ENCODE measurements around the gene SMARCD2. TPM values are rescaled to one million over a fixed set of nuclear protein-coding genes. Genes with fewer than 3 reads are reported as not detected.
A peak's percentile ranks its signal among the peaks of the same experiment; 100 is the strongest.

Gene SMARCD2
- total and polyA plus RNA-seq, 4 donors: 64.9 to 109 (median 75.0) TPM

DNA sequence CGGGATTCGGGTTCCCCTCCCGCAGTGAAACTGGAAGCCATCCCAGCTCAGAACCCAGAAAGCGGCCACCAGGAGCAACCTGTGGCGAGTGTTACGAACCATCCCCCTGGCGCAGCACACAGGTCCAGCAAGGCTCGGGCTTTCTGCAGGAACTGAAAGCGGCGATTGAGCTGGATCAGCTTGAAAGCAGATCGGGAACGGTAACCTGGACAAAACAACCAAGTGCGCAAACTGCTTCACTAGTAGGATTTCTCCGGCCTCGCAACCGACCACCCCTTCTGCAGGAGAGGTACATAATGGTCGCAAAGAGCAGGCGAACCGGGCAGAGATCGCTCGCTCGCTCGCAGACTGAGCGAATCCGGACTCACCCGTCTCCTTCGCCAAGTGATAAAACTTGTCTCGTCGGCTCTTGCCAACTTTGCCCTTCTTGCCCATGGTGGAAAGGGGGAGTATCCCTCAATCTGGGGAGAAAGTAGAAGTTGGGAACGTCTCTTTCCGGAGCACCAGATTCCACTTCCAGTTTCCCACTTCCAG lies 15.9 kb downstream of the SMARCD2 start:
- Histone ChIP-seq H3K36me3 (ENCODE audit: control insufficient read depth in 4 of 4, insufficient read depth in 4 of 4, low read length in 4 of 4) (peaks cover 38 to 62% (median 48%) of the 10 kb centered on the region in 4 donors), H3K4me1 (ENCODE audit: control insufficient read depth in 5 of 5, insufficient read depth in 5 of 5, low read length in 5 of 5) (peaks cover 0 to 20% (median 7%) of the 10 kb centered on the region in 5 donors), H3K27ac (ENCODE audit: low read depth in 1 of 2, low read length in 1 of 2) (peak overlapping the region; percentile 86 to 92), H3K9me3 (ENCODE audit: control insufficient read depth in 4 of 4, insufficient read depth in 3 of 4, low read length in 3 of 4) (no peaks in the 10 kb centered on the region), H3K4me3 (peak overlapping the region; percentile 92), H3K9ac (ENCODE audit: insufficient read depth in 1 of 2, low read length in 2 of 2) (peak overlapping the region in 1 of 2 donors; percentile 88), H3K27me3 (ENCODE audit: control insufficient read depth in 3 of 3, insufficient read depth in 3 of 3, low read length in 2 of 3) (no peaks in the 10 kb centered on the region)
- DNase-seq (no peak), ATAC-seq (ENCODE audit: insufficient read depth, low FRiP score) (no peak)
- 1% methylated on average over 31 of the region's 31 CpGs for WGBS, 2 donors
- TF ChIP-seq, protein P1, sequence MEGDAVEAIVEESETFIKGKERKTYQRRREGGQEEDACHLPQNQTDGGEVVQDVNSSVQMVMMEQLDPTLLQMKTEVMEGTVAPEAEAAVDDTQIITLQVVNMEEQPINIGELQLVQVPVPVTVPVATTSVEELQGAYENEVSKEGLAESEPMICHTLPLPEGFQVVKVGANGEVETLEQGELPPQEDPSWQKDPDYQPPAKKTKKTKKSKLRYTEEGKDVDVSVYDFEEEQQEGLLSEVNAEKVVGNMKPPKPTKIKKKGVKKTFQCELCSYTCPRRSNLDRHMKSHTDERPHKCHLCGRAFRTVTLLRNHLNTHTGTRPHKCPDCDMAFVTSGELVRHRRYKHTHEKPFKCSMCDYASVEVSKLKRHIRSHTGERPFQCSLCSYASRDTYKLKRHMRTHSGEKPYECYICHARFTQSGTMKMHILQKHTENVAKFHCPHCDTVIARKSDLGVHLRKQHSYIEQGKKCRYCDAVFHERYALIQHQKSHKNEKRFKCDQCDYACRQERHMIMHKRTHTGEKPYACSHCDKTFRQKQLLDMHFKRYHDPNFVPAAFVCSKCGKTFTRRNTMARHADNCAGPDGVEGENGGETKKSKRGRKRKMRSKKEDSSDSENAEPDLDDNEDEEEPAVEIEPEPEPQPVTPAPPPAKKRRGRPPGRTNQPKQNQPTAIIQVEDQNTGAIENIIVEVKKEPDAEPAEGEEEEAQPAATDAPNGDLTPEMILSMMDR (IDR thresholded peaks at IDR 0.05; ENCODE audit: control extremely low read depth, extremely low read depth): no peak

DNA sequence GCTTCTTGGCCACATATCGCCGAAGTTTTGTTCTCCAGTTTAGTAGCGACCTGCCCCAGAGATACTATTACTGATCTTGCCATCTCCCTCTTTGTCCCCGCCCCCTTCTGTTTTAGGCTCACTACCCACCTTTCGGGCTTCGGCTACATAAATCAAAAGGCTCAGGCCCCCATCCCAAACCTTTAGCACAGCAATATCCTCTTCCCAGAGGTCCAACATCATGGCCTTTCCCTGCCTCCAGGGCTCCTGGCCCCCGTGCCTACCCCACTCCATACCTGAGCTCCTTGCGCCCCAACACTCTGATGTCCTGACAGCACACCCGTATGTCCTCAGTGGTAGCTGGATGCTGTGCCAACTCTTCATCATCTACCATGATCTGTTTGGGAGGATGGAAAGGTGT lies 18.1 kb downstream of the SMARCD2 start:
- TF ChIP-seq, protein P1 (IDR thresholded peaks at IDR 0.05; ENCODE audit: control extremely low read depth, extremely low read depth): no peak
- Histone ChIP-seq H3K36me3 (ENCODE audit: control insufficient read depth in 4 of 4, insufficient read depth in 4 of 4, low read length in 4 of 4) (peaks cover 41 to 54% (median 49%) of the 10 kb centered on the region in 4 donors), H3K27me3 (ENCODE audit: control insufficient read depth in 3 of 3, insufficient read depth in 3 of 3, low read length in 2 of 3) (no peaks in the 10 kb centered on the region), H3K9ac (ENCODE audit: insufficient read depth in 1 of 2, low read length in 2 of 2) (no peak overlapping the region), H3K27ac (ENCODE audit: low read depth in 1 of 2, low read length in 1 of 2) (no peak overlapping the region), H3K4me1 (ENCODE audit: control insufficient read depth in 5 of 5, insufficient read depth in 5 of 5, low read length in 5 of 5) (peaks cover 0 to 20% (median 7%) of the 10 kb centered on the region in 5 donors), H3K4me3 (no peak overlapping the region), H3K9me3 (ENCODE audit: control insufficient read depth in 4 of 4, insufficient read depth in 3 of 4, low read length in 3 of 4) (no peaks in the 10 kb centered on the region)
- 96% methylated on average over 9 of the region's 9 CpGs for WGBS, 2 donors
- no peak for DNase-seq
- ATAC-seq (ENCODE audit: insufficient read depth, low FRiP score): no peak

DNA sequence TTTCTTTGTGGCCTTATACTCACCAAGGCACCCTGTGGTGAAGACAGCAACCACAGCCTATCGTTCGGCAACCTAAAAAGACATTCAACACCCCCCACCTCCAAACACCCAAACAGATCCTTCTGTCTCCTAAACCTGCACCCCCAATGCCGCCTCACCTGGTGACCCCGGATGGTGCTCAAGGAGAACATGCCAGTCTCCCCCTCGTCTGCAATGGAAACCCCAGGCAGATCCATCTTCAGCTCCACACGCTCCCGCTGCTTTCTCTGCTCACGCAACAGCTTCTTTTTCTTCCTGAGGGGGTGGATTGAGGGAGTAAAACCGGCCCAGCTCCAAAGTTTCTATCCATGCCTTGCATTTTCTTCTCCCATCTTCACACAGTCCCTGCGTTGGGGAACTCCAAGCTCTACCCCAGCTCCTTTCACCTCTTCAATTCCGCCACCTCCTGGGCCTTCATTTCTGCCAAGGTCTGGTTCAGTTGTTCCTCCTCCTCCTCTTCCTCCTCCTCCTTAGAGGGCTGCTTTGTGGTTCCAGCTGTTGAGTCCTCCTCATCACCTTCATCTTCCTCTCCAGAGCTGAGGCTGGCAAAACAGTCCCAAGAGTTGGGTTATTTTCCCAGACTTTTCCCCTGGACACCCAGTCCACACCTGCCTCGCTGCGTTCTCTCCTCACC lies 18.7 kb downstream of the SMARCD2 start:
- Histone ChIP-seq H3K27me3 (ENCODE audit: control insufficient read depth in 3 of 3, insufficient read depth in 3 of 3, low read length in 2 of 3) (no peaks in the 10 kb centered on the region), H3K4me1 (ENCODE audit: control insufficient read depth in 5 of 5, insufficient read depth in 5 of 5, low read length in 5 of 5) (peaks cover 0 to 19% (median 7%) of the 10 kb centered on the region in 5 donors), H3K9ac (ENCODE audit: insufficient read depth in 1 of 2, low read length in 2 of 2) (no peak overlapping the region), H3K27ac (ENCODE audit: low read depth in 1 of 2, low read length in 1 of 2) (no peak overlapping the region), H3K36me3 (ENCODE audit: control insufficient read depth in 4 of 4, insufficient read depth in 4 of 4, low read length in 4 of 4) (peaks cover 40 to 55% (median 48%) of the 10 kb centered on the region in 4 donors), H3K4me3 (no peak overlapping the region), H3K9me3 (ENCODE audit: control insufficient read depth in 4 of 4, insufficient read depth in 3 of 4, low read length in 3 of 4) (no peaks in the 10 kb centered on the region)
- ATAC-seq (ENCODE audit: insufficient read depth, low FRiP score) (no peak), DNase-seq (no peak)
- TF ChIP-seq, protein P1 (IDR thresholded peaks at IDR 0.05; ENCODE audit: control extremely low read depth, extremely low read depth): no peak
- 93 to 94% methylated on average over 13 of the region's 13 CpGs for WGBS, 2 donors
